Tibial nerve (tissue), 4 donors: ENCODE results near the gene VSIG10. TPM values are rescaled to one million over a fixed set of nuclear protein-coding genes. Genes with fewer than 3 reads are reported as not detected.
"Not testable (repeated sequence)": the region's sequence is repeated elsewhere in the genome, so short reads cannot be mapped to it uniquely, and the experiment has no call there.

ENCODE experiments used
- DNase-seq, 2 donors: peaks; one replicate each; pipeline ENCODE4 v3.0.0-alpha.2; 2019; ENCODE audit warnings: low spot score in 2 of 2
- H3K27ac ChIP-seq, 4 donors: fragments of 200-600 bp; sonication (generic) in 3 of 4; one replicate each; pipeline ENCODE4 v1.5.1; 2017 to 2019; ENCODE audit warnings: mild to moderate bottlenecking in 1 of 4
- H3K27me3 ChIP-seq, 2 donors: fragments of 200-600 bp; sonication (generic) in 1 of 2; one replicate each; pipeline versions ENCODE4 v1.5.1 to v1.6.0; 2017 to 2019
- H3K36me3 ChIP-seq, 3 donors: fragments of 200-600 bp; sonication (generic); one replicate each; pipeline ENCODE4 v1.5.1; 2018 to 2019
- H3K4me1 ChIP-seq, 4 donors: fragments of 200-600 bp; sonication (generic) in 3 of 4; one replicate each; pipeline ENCODE4 v1.5.1; 2017 to 2019
- H3K4me3 ChIP-seq, 4 donors: fragments of 200-600 bp; sonication (generic) in 3 of 4; one replicate each; pipeline ENCODE4 v1.5.1; 2017 to 2019; ENCODE audit warnings: mild to moderate bottlenecking in 1 of 4, moderate library complexity in 1 of 4
- H3K9me3 ChIP-seq, 4 donors: fragments of 200-600 bp; sonication (generic) in 3 of 4; one replicate each; pipeline ENCODE4 v1.5.1; 2017 to 2019
- CTCF ChIP-seq, 5 experiments: fragments of 200-600 bp in 3 of 5; fragments of 450-650 bp in 2 of 5; sonication (generic) in 3 of 5; IDR thresholded peaks; one replicate each; pipeline ENCODE4 v1.5.1; 2016 to 2019; ENCODE audit warnings: antibody characterized with exemption in 5 of 5, mild to moderate bottlenecking in 3 of 5, moderate library complexity in 2 of 5
- EP300 ChIP-seq, 2 donors: sonication (generic); formaldehyde crosslinking; IDR thresholded peaks; one replicate each; pipeline ENCODE4 v1.6.1; 2017; ENCODE audit warnings: antibody characterized with exemption in 2 of 2, mild to moderate bottlenecking in 1 of 2
- POLR2A ChIP-seq, 2 donors: fragments of 450-650 bp; IDR thresholded peaks; one replicate each; pipeline ENCODE4 v1.6.1; 2017; ENCODE audit warnings: antibody characterized with exemption in 2 of 2, mild to moderate bottlenecking in 2 of 2, moderate library complexity in 2 of 2
- WGBS, 2 donors: methylation state at CpG; one replicate each; pipeline ENCODE4 v1.1.5; 2018; 5-methylcytosine and 5-hydroxymethylcytosine counted together
- total RNA-seq, 4 donors: library from RNA; depleted of rRNA; stranded (reverse); fragments of >200 nt; gene quantifications; one replicate each; pipeline ENCODE4 v1.1.0, GENCODE V29; 2016

The VSIG10 gene
- total RNA-seq, 4 donors from 2014 or later: 26.8 to 53.1 (median 34.0) TPM

GRCh38 chr12:118135788-118136558 is 32.2 kb upstream of the VSIG10 start, which contains the start of gene PEBP1:
Gene PEBP1 (plus strand): TSS chr12:118136124. CDS start chr12:118136210, 86 bp downstream.
- peak within 1 kb of the TSS; percentile 75 to 99 (median 92) for H3K4me3 ChIP-seq
- peak within 1 kb of the TSS; percentile 87 to 99 (median 94) for H3K27ac ChIP-seq
- H3K36me3 ChIP-seq: peaks cover 0 to 33% (median 2%) of the 10 kb centered on the region in 3 donors
- no peaks in the 10 kb centered on the region for H3K9me3 ChIP-seq
- 1% methylated on average over 11 to 58 of the region's 70 CpGs for WGBS, 2 donors
- DNase-seq: peak; percentile 94
- TF ChIP-seq EP300 (IDR thresholded peaks at IDR 0.05) (peak; percentile 72 to 98), CTCF (IDR thresholded peaks at IDR 0.05) (peak in 1 of 5 experiments; percentile 43), POLR2A (IDR thresholded peaks at IDR 0.05) (peak; percentile 95 to 96)
- H3K4me1 ChIP-seq: peaks cover 0 to 68% (median 25%) of the 10 kb centered on the region in 4 donors
- H3K27me3 ChIP-seq: no peaks in the 10 kb centered on the region

GRCh38 chr12:118129436-118129835 is 25.6 kb upstream of the VSIG10 start:
- DNase-seq: not testable (repeated sequence)
- WGBS, 2 donors: 96 to 98% methylated on average over 5 of the region's 5 CpGs

GRCh38 chr12:118127867-118128266 is 24.1 kb upstream of the VSIG10 start:
- no peak overlapping the region for H3K4me3 ChIP-seq
- no peak overlapping the region for H3K27ac ChIP-seq
- peaks cover 0 to 6% (median 0%) of the 10 kb centered on the region in 3 donors for H3K36me3 ChIP-seq
- H3K4me1 ChIP-seq: peaks cover 0 to 14% (median 0%) of the 10 kb centered on the region in 4 donors
- H3K27me3 ChIP-seq: no peaks in the 10 kb centered on the region
- no peak for TF ChIP-seq POLR2A (IDR thresholded peaks at IDR 0.05)
- no peak for TF ChIP-seq CTCF (IDR thresholded peaks at IDR 0.05)
- no peak for TF ChIP-seq EP300 (IDR thresholded peaks at IDR 0.05)
- WGBS, 2 donors: 95 to 98% methylated on average over 5 of the region's 5 CpGs
- DNase-seq: no peak
- H3K9me3 ChIP-seq: no peaks in the 10 kb centered on the region

More at GRCh38 chr12:118129436-118129835, 25.6 kb upstream of the VSIG10 start:
- not testable (repeated sequence) for H3K27me3 ChIP-seq, H3K27ac ChIP-seq, H3K9me3 ChIP-seq, H3K4me3 ChIP-seq, H3K36me3 ChIP-seq
- H3K4me1 ChIP-seq: peaks cover 0 to 18% (median 0%) of the 10 kb centered on the region in 4 donors

GRCh38 chr12:118126119-118126757 is 22.4 kb upstream of the VSIG10 start:
- H3K36me3 ChIP-seq: peaks cover 0 to 6% (median 0%) of the 10 kb centered on the region in 3 donors
- H3K4me3 ChIP-seq: no peak overlapping the region
- H3K27ac ChIP-seq: no peak overlapping the region
- H3K9me3 ChIP-seq: no peaks in the 10 kb centered on the region
- WGBS, 2 donors: 85 to 90% methylated on average over 12 to 13 of the region's 13 CpGs
- H3K27me3 ChIP-seq: no peaks in the 10 kb centered on the region
- peaks cover 0 to 5% (median 0%) of the 10 kb centered on the region in 4 donors for H3K4me1 ChIP-seq
- TF ChIP-seq POLR2A (IDR thresholded peaks at IDR 0.05): no peak
- TF ChIP-seq CTCF (IDR thresholded peaks at IDR 0.05): no peak
- no peak for TF ChIP-seq EP300 (IDR thresholded peaks at IDR 0.05)
- DNase-seq: no peak

GRCh38 chr12:118125743-118126118 is 21.9 kb upstream of the VSIG10 start:
- TF ChIP-seq POLR2A (IDR thresholded peaks at IDR 0.05) (no peak), CTCF (IDR thresholded peaks at IDR 0.05) (no peak), EP300 (IDR thresholded peaks at IDR 0.05) (no peak)
- DNase-seq: no peak
- 94% methylated on average over 4 of the region's 4 CpGs for WGBS, 2 donors
- Histone ChIP-seq H3K27me3 (no peaks in the 10 kb centered on the region), H3K4me1 (peaks cover 0 to 8% (median under 1%) of the 10 kb centered on the region in 4 donors), H3K9me3 (no peaks in the 10 kb centered on the region), H3K27ac (no peak overlapping the region), H3K4me3 (no peak overlapping the region), H3K36me3 (peaks cover 0 to 6% (median 0%) of the 10 kb centered on the region in 3 donors)
